GM12872 (cell line): ENCODE measurements around the gene APOD.

Experiments
- CTCF ChIP-seq: IDR thresholded peaks from 3 replicates; pipeline ENCODE4 v1.5.1; 2011; ENCODE audit warnings: low read depth, mild to moderate bottlenecking, low read length, moderate library complexity; ENCODE audit not compliant: insufficient read depth

The APOD gene

GRCh38 chr3:195573611-195574496 lies 9.9 kb downstream of the APOD start:
- no peak for TF ChIP-seq CTCF

- TF ChIP-seq CTCF, result no peak
These were observed 12.4 kb downstream of the APOD start for GRCh38 chr3:195571361-195571760.

- no peak for TF ChIP-seq CTCF
These were observed 12.8 kb downstream of the APOD start for GRCh38 chr3:195570912-195571311.

- no peak for TF ChIP-seq CTCF
These were observed 13.4 kb downstream of the APOD start for GRCh38 chr3:195570344-195570743.

GRCh38 chr3:195568630-195569029 lies 15.1 kb downstream of the APOD start:
- TF ChIP-seq CTCF, result no peak

- TF ChIP-seq CTCF, result no peak
These were observed 16.9 kb downstream of the APOD start for GRCh38 chr3:195566797-195567196.

- no peak for TF ChIP-seq CTCF
These were observed 18.0 kb downstream of the APOD start for GRCh38 chr3:195565716-195566115.
